Ishikawa (cell line): ENCODE measurements around the gene MCF2L.

ENCODE experiments used
- CEBPB ChIP-seq: IDR thresholded peaks from 2 replicates; pipeline ENCODE4 v1.6.1; 2012
- CREB1 ChIP-seq: IDR thresholded peaks from 2 replicates; pipeline ENCODE4 v1.6.1; 2012; ENCODE audit warnings: low read depth
- EP300 ChIP-seq: IDR thresholded peaks from 2 replicates; pipeline ENCODE4 v1.6.1; 2012; ENCODE audit warnings: borderline replicate concordance
- RAD21 ChIP-seq: IDR thresholded peaks from 2 replicates; pipeline ENCODE4 v1.6.1; 2012; ENCODE audit warnings: low read depth
- TF ChIP-seq, protein P1 (sequence below): IDR thresholded peaks from 2 replicates; pipeline ENCODE4 v1.6.1; 2012
- TF ChIP-seq, protein P2 (sequence below): IDR thresholded peaks from 2 replicates; pipeline ENCODE4 v1.6.1; 2012; ENCODE audit warnings: low read depth, mild to moderate bottlenecking
- TF ChIP-seq, protein P3 (sequence below): IDR thresholded peaks from 2 replicates; pipeline ENCODE4 v1.6.1; 2012

DNA sequence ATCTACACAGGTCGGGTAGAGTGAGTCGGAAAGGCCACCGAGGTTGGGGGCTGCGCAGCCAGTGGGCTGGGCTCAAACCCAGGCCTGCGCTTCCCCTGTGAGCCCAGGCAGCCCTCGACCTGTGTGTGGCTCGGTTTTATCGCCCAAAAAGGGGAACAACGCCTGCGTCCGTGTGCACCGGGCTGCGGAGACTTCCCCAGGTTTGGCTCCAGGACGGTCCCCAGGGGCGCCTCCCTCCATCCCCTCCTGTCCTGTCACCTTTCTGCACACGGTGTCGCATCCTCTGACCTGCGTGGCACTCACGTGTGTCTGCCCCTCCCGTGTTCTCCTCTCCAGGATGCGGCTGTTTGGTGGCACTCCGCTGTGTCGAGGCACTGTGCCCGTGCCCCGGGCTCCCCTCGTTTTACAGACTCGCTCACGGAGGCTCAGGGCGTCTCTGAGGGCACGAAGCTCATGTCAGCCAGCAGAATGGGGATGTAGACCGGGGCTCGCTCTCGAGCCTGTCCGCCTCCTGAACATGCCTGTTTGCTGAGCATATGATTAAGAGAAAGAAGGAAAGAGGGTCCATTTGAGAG lies 25.9 kb downstream of the MCF2L start:
- TF ChIP-seq EP300, result no peak
- TF ChIP-seq CREB1, result no peak
- TF ChIP-seq, protein P1, sequence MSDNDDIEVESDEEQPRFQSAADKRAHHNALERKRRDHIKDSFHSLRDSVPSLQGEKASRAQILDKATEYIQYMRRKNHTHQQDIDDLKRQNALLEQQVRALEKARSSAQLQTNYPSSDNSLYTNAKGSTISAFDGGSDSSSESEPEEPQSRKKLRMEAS, result no peak
- TF ChIP-seq, protein P2, sequence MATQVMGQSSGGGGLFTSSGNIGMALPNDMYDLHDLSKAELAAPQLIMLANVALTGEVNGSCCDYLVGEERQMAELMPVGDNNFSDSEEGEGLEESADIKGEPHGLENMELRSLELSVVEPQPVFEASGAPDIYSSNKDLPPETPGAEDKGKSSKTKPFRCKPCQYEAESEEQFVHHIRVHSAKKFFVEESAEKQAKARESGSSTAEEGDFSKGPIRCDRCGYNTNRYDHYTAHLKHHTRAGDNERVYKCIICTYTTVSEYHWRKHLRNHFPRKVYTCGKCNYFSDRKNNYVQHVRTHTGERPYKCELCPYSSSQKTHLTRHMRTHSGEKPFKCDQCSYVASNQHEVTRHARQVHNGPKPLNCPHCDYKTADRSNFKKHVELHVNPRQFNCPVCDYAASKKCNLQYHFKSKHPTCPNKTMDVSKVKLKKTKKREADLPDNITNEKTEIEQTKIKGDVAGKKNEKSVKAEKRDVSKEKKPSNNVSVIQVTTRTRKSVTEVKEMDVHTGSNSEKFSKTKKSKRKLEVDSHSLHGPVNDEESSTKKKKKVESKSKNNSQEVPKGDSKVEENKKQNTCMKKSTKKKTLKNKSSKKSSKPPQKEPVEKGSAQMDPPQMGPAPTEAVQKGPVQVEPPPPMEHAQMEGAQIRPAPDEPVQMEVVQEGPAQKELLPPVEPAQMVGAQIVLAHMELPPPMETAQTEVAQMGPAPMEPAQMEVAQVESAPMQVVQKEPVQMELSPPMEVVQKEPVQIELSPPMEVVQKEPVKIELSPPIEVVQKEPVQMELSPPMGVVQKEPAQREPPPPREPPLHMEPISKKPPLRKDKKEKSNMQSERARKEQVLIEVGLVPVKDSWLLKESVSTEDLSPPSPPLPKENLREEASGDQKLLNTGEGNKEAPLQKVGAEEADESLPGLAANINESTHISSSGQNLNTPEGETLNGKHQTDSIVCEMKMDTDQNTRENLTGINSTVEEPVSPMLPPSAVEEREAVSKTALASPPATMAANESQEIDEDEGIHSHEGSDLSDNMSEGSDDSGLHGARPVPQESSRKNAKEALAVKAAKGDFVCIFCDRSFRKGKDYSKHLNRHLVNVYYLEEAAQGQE, result no peak
- no peak for TF ChIP-seq RAD21
- TF ChIP-seq, protein P3, sequence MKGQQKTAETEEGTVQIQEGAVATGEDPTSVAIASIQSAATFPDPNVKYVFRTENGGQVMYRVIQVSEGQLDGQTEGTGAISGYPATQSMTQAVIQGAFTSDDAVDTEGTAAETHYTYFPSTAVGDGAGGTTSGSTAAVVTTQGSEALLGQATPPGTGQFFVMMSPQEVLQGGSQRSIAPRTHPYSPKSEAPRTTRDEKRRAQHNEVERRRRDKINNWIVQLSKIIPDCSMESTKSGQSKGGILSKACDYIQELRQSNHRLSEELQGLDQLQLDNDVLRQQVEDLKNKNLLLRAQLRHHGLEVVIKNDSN, result no peak
- TF ChIP-seq CEBPB, result no peak
